ENCODE measurements around the gene CDH18. TPM values are rescaled to one million over a fixed set of nuclear protein-coding genes. Genes with fewer than 3 reads are reported as not detected.

The CDH18 gene
- total RNA-seq, 1 donor from 2014 or later, result not detected

DNA sequence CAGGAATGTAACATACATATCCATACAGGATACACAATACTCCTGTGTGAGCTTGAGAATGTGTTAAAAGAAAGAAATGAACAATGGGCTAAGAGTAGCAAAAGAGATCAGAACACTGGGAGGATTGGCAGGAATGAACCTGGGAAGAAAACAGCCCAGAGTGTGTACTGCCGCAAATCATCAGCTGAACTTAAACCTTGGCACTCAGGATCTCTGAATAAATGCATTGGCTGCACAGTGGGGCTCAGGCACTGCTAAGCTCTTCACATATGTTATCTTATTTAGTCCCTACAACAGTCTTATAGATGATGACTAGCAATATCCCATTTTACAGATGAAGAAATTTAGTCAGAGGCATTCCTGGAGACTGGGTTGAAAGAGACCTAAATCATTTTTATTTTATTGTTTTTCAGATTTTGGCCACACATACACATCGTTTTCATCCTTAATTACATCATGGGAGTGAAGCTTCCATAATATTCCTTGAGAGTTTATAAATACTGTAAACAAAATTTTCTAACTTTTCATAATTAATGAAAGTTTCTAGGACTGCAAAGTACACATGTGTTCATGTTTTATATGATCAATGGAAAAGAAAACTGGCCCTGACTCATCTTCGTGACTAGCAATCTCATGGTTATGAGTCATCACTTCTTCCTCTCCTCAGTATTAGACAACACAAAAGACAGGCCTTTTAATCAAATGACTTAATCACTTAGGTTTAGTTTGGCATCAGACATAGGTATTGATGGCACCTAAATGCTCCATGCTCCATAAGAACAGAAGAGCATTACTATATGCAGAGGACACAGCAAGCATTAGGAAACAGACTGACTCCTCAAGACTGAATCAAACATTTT lies 59.2 kb downstream of the CDH18 start:
- no peaks in the 10 kb centered on the region for H3K9me3 ChIP-seq
- no peaks in the 10 kb centered on the region for H3K36me3 ChIP-seq
- no peak overlapping the region for H3K27ac ChIP-seq
- intact Hi-C loops (cut with DNase I), result no loop called here
- no peak overlapping the region for H3K4me3 ChIP-seq
- DNase-seq (no peak), ATAC-seq (no peak)
- TF ChIP-seq, protein P1, sequence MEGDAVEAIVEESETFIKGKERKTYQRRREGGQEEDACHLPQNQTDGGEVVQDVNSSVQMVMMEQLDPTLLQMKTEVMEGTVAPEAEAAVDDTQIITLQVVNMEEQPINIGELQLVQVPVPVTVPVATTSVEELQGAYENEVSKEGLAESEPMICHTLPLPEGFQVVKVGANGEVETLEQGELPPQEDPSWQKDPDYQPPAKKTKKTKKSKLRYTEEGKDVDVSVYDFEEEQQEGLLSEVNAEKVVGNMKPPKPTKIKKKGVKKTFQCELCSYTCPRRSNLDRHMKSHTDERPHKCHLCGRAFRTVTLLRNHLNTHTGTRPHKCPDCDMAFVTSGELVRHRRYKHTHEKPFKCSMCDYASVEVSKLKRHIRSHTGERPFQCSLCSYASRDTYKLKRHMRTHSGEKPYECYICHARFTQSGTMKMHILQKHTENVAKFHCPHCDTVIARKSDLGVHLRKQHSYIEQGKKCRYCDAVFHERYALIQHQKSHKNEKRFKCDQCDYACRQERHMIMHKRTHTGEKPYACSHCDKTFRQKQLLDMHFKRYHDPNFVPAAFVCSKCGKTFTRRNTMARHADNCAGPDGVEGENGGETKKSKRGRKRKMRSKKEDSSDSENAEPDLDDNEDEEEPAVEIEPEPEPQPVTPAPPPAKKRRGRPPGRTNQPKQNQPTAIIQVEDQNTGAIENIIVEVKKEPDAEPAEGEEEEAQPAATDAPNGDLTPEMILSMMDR (IDR thresholded peaks at IDR 0.05), result no peak
- H3K4me1 ChIP-seq, result no peaks in the 10 kb centered on the region
- H3K27me3 ChIP-seq (ENCODE audit: low read depth), result no peaks in the 10 kb centered on the region

DNA sequence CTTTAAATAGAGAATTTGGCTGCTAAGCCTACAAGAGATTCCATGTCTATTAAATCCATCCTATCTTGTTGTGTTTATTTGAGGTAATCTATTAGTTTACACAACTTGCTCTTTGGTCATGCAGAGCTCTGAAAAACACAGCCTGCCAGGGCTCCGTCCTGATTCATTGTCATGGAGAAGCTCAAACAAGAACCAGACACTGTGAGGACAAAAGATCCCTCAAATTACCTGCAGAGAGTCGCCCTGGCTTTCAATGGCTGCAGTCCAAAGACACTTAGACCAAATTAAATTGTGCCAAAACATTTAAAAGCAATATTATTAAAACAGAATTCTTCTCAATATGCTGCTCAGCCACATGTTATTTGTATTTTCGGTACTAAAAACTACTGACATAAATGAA lies 60.1 kb downstream of the CDH18 start:
- ATAC-seq (no peak), DNase-seq (no peak)
- no peaks in the 10 kb centered on the region for H3K4me1 ChIP-seq
- H3K27ac ChIP-seq, result no peak overlapping the region
- H3K27me3 ChIP-seq (ENCODE audit: low read depth), result no peaks in the 10 kb centered on the region
- intact Hi-C loops (cut with DNase I), result no loop called here
- H3K9me3 ChIP-seq, result no peaks in the 10 kb centered on the region
- TF ChIP-seq, protein P1 (IDR thresholded peaks at IDR 0.05), result no peak
- H3K36me3 ChIP-seq, result no peaks in the 10 kb centered on the region
- no peak overlapping the region for H3K4me3 ChIP-seq

DNA sequence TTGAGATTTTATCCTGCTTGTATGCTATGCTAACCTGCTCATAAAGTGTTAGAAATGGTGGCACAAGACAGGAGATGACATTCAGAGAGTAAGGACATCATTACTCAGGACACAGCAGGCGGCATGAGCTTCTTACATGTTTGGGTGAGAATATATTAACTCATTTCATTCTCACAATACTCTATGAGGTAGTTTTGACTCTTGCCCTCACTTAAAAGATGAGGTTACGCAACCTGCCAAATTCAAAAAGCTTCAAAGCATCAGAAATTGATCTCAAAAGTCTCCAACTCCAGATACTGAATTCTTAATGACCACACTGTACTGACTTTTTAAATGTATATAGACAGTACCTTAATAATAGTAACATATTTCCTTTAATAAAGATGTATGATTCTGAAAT lies 60.8 kb downstream of the CDH18 start:
- Histone ChIP-seq H3K27me3 (ENCODE audit: low read depth) (no peaks in the 10 kb centered on the region), H3K27ac (no peak overlapping the region), H3K4me1 (no peaks in the 10 kb centered on the region), H3K4me3 (no peak overlapping the region), H3K9me3 (no peaks in the 10 kb centered on the region), H3K36me3 (no peaks in the 10 kb centered on the region)
- ATAC-seq, result no peak
- no peak for DNase-seq
- TF ChIP-seq, protein P1 (IDR thresholded peaks at IDR 0.05), result no peak
- intact Hi-C loops (cut with DNase I), result no loop called here

DNA sequence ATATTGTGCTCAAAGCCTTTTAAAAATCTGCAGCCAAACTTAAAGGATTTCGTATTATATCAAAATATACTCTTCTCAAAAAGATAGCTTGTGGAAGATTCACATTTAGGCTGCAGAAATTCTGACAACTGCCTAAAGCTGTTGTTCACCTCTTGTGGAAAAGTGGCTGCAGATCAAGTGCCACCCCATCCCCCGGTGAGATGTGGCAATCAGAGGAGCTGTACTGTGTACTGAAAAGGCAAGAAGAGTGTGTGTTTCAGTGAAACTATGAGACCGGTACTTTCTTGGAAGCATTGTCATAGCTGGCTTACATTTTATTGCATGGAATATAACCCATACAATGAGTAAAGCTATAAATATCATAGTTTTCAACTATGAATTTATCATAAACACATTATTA lies 64.3 kb downstream of the CDH18 start:
- Histone ChIP-seq H3K36me3 (no peaks in the 10 kb centered on the region), H3K27ac (no peak overlapping the region), H3K4me3 (no peak overlapping the region), H3K27me3 (ENCODE audit: low read depth) (no peaks in the 10 kb centered on the region), H3K9me3 (no peaks in the 10 kb centered on the region), H3K4me1 (no peaks in the 10 kb centered on the region)
- peak in 1 of 2 donors; percentile 29 for ATAC-seq
- TF ChIP-seq, protein P1 (IDR thresholded peaks at IDR 0.05), result no peak
- DNase-seq, result no peak
- intact Hi-C loops (cut with DNase I), result no loop called here

DNA sequence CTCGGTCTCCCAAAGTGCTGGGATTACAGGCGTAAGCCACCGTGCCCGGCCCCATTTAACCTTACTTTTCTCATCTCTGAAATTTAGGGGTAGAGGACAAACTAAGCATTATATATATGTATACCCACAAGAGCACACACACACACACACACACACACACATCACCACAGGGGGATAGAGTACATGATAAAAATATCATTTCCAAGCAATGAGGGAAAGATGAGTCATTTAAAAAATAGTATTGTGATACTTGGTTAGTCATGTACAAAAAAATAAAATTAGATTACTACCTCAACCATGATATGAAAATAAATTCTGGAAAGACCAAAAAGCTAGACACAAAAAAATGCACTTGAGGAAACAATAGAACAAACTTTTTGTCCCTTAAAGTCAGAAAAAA lies 67.2 kb downstream of the CDH18 start:
- Histone ChIP-seq H3K27ac (no peak overlapping the region), H3K27me3 (ENCODE audit: low read depth) (no peaks in the 10 kb centered on the region), H3K36me3 (no peaks in the 10 kb centered on the region), H3K4me1 (no peaks in the 10 kb centered on the region), H3K9me3 (no peaks in the 10 kb centered on the region), H3K4me3 (no peak overlapping the region)
- no peak for ATAC-seq
- TF ChIP-seq, protein P1 (IDR thresholded peaks at IDR 0.05), result no peak
- intact Hi-C loops (cut with DNase I), result no loop called here
- DNase-seq, result no peak
